ENCODE data around the gene ALPP. TPM values are rescaled to one million over a fixed set of nuclear protein-coding genes. Genes with fewer than 3 reads are reported as not detected.
"Not testable (repeated sequence)": the region's sequence is repeated elsewhere in the genome, so short reads cannot be mapped to it uniquely, and the experiment has no call there.

The ALPP gene
- total RNA-seq, result not detected

GRCh38 chr2:232378735-232379151 is at the start of gene ALPP:
Gene ALPP, plus strand, starts transcription at chr2:232378751. Its CDS starts 52 bp downstream, at chr2:232378803.
- not testable (repeated sequence) for DNase-seq (ENCODE audit: low spot score); H3K27ac ChIP-seq; H3K36me3 ChIP-seq; H3K4me3 ChIP-seq; H3K9me3 ChIP-seq; H3K27me3 ChIP-seq; H3K4me1 ChIP-seq

GRCh38 chr2:232329716-232330067 is 48.9 kb upstream of the ALPP start:
- Histone ChIP-seq H3K27ac (no peak overlapping the region), H3K9me3 (no peaks in the 10 kb centered on the region), H3K4me3 (no peak overlapping the region), H3K4me1 (no peaks in the 10 kb centered on the region), H3K36me3 (no peaks in the 10 kb centered on the region), H3K27me3 (no peaks in the 10 kb centered on the region)
- no peak for DNase-seq (ENCODE audit: low spot score)
- no peak for TF ChIP-seq CTCF (IDR thresholded peaks at IDR 0.05)

GRCh38 chr2:232330068-232330999 is 48.2 kb upstream of the ALPP start:
- Histone ChIP-seq H3K9me3 (no peaks in the 10 kb centered on the region), H3K27me3 (no peaks in the 10 kb centered on the region), H3K27ac (no peak overlapping the region), H3K36me3 (no peaks in the 10 kb centered on the region), H3K4me3 (no peak overlapping the region), H3K4me1 (no peaks in the 10 kb centered on the region)
- no peak for DNase-seq (ENCODE audit: low spot score)
- no peak for TF ChIP-seq CTCF (IDR thresholded peaks at IDR 0.05)

- not testable (repeated sequence) for H3K4me3 ChIP-seq; DNase-seq (ENCODE audit: low spot score); H3K36me3 ChIP-seq; H3K9me3 ChIP-seq; H3K27me3 ChIP-seq; H3K4me1 ChIP-seq; H3K27ac ChIP-seq
Measured at GRCh38 chr2:232331061-232331460, 47.5 kb upstream of the ALPP start.

GRCh38 chr2:232331641-232332040 is 46.9 kb upstream of the ALPP start:
- not testable (repeated sequence) for DNase-seq (ENCODE audit: low spot score)

GRCh38 chr2:232332244-232332939 is 46.2 kb upstream of the ALPP start:
- H3K4me1 ChIP-seq; H3K4me3 ChIP-seq; DNase-seq (ENCODE audit: low spot score); H3K27me3 ChIP-seq; H3K36me3 ChIP-seq; H3K9me3 ChIP-seq; H3K27ac ChIP-seq: not testable (repeated sequence)

More at GRCh38 chr2:232331641-232332040, 46.9 kb upstream of the ALPP start:
- H3K4me3 ChIP-seq, H3K9me3 ChIP-seq, H3K4me1 ChIP-seq, H3K36me3 ChIP-seq, H3K27ac ChIP-seq, H3K27me3 ChIP-seq: not testable (repeated sequence)

GRCh38 chr2:232332940-232333259 is 45.7 kb upstream of the ALPP start:
- no peaks in the 10 kb centered on the region for H3K36me3 ChIP-seq
- no peak for DNase-seq (ENCODE audit: low spot score)
- no peak for TF ChIP-seq CTCF (IDR thresholded peaks at IDR 0.05)
- no peaks in the 10 kb centered on the region for H3K4me1 ChIP-seq
- H3K9me3 ChIP-seq, result no peaks in the 10 kb centered on the region
- H3K27ac ChIP-seq, result no peak overlapping the region
- no peaks in the 10 kb centered on the region for H3K27me3 ChIP-seq
- H3K4me3 ChIP-seq, result no peak overlapping the region

All from right atrium auricular region (tissue), 2 donors.